ENCODE measurements around the gene SUMO2.

- TF ChIP-seq, protein P1, sequence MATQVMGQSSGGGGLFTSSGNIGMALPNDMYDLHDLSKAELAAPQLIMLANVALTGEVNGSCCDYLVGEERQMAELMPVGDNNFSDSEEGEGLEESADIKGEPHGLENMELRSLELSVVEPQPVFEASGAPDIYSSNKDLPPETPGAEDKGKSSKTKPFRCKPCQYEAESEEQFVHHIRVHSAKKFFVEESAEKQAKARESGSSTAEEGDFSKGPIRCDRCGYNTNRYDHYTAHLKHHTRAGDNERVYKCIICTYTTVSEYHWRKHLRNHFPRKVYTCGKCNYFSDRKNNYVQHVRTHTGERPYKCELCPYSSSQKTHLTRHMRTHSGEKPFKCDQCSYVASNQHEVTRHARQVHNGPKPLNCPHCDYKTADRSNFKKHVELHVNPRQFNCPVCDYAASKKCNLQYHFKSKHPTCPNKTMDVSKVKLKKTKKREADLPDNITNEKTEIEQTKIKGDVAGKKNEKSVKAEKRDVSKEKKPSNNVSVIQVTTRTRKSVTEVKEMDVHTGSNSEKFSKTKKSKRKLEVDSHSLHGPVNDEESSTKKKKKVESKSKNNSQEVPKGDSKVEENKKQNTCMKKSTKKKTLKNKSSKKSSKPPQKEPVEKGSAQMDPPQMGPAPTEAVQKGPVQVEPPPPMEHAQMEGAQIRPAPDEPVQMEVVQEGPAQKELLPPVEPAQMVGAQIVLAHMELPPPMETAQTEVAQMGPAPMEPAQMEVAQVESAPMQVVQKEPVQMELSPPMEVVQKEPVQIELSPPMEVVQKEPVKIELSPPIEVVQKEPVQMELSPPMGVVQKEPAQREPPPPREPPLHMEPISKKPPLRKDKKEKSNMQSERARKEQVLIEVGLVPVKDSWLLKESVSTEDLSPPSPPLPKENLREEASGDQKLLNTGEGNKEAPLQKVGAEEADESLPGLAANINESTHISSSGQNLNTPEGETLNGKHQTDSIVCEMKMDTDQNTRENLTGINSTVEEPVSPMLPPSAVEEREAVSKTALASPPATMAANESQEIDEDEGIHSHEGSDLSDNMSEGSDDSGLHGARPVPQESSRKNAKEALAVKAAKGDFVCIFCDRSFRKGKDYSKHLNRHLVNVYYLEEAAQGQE (IDR thresholded peaks at IDR 0.05; ENCODE audit: unreplicated experiment) = no peak
- TF ChIP-seq, protein P2, sequence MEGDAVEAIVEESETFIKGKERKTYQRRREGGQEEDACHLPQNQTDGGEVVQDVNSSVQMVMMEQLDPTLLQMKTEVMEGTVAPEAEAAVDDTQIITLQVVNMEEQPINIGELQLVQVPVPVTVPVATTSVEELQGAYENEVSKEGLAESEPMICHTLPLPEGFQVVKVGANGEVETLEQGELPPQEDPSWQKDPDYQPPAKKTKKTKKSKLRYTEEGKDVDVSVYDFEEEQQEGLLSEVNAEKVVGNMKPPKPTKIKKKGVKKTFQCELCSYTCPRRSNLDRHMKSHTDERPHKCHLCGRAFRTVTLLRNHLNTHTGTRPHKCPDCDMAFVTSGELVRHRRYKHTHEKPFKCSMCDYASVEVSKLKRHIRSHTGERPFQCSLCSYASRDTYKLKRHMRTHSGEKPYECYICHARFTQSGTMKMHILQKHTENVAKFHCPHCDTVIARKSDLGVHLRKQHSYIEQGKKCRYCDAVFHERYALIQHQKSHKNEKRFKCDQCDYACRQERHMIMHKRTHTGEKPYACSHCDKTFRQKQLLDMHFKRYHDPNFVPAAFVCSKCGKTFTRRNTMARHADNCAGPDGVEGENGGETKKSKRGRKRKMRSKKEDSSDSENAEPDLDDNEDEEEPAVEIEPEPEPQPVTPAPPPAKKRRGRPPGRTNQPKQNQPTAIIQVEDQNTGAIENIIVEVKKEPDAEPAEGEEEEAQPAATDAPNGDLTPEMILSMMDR (conservative IDR thresholded peaks at IDR 0.05; ENCODE audit: low read depth in 2 of 2) = no peak
- TF ChIP-seq CREB1 (CRISPR knock-in tag; IDR thresholded peaks at IDR 0.05; ENCODE audit: low read depth) = no peak
- TF ChIP-seq POLR2AphosphoS5 (IDR thresholded peaks at IDR 0.05; ENCODE audit: low read depth) = no peak
- TF ChIP-seq EZH2 (IDR thresholded peaks at IDR 0.05; ENCODE audit: low read depth, unreplicated experiment) = no peak
- TF ChIP-seq ZNF114 (CRISPR knock-in tag; IDR thresholded peaks at IDR 0.05) = no peak
- TF ChIP-seq NANOG (IDR thresholded peaks at IDR 0.05; ENCODE audit: borderline replicate concordance) = no peak
- TF ChIP-seq EZH2phosphoT487 (IDR thresholded peaks at IDR 0.05; ENCODE audit: unreplicated experiment) = no peak
- no peak for TF ChIP-seq ZNF331 (CRISPR knock-in tag; IDR thresholded peaks at IDR 0.05; ENCODE audit: low read depth)
- TF ChIP-seq JUNB (IDR thresholded peaks at IDR 0.05; ENCODE audit: unreplicated experiment) = no peak
- no peak for TF ChIP-seq STAT1 (IDR thresholded peaks at IDR 0.05; ENCODE audit: unreplicated experiment)
- TF ChIP-seq ETS1 (IDR thresholded peaks at IDR 0.05) = no peak
Measured at GRCh38 chr17:75173526-75173925, 9.2 kb downstream of the SUMO2 start.

Measured in GM23338 (cell line).